Fibroblast of lung (primary cell): ENCODE measurements around the gene RAB43. TPM values are rescaled to one million over a fixed set of nuclear protein-coding genes. Genes with fewer than 3 reads are reported as not detected.

Experiments
- DNase-seq, 2 donors: peaks; one replicate each; pipeline versions ENCODE4 v3.0.0 to v3.0.0-alpha.2; 2010; ENCODE audit warnings: low read depth in 2 of 2
- H2AFZ ChIP-seq: 2 replicates; pipeline ENCODE4 v1.5.1; 2012; ENCODE audit warnings: low read length, control low read depth, inconsistent platforms
- H3K27ac ChIP-seq: 2 replicates; pipeline ENCODE4 v1.5.1; 2011; ENCODE audit warnings: low read length, control low read depth; ENCODE audit not compliant: insufficient read depth
- H3K27me3 ChIP-seq: 2 replicates; pipeline ENCODE4 v1.5.1; 2011; ENCODE audit warnings: mild to moderate bottlenecking, low read length; ENCODE audit not compliant: control insufficient read depth, insufficient read depth
- H3K36me3 ChIP-seq: 2 replicates; pipeline ENCODE4 v1.5.1; 2011; ENCODE audit warnings: low read length; ENCODE audit not compliant: control insufficient read depth, insufficient read depth
- H3K4me1 ChIP-seq: 2 replicates; pipeline ENCODE4 v1.5.1; 2011; ENCODE audit warnings: low read length; ENCODE audit not compliant: control insufficient read depth, insufficient read depth; ENCODE audit errors: extremely low read depth
- H3K4me2 ChIP-seq: 2 replicates; pipeline ENCODE4 v1.5.1; 2011; ENCODE audit warnings: low read length, control low read depth; ENCODE audit not compliant: insufficient read depth; ENCODE audit errors: extremely low read depth
- H3K4me3 ChIP-seq, 4 experiments: fragments of 200-600 bp in 1 of 4; sonication (generic) in 1 of 4; replicated peaks in 1 of 4; 2 replicates each; pipeline ENCODE4 v1.5.1; 2011 to 2016; ENCODE audit warnings: low read length in 4 of 4, low read depth in 3 of 4, mild to moderate bottlenecking in 3 of 4, control low read depth in 2 of 4, inconsistent platforms in 1 of 4, mixed read lengths in 1 of 4; ENCODE audit not compliant: insufficient read depth in 1 of 4; ENCODE audit errors: control extremely low read depth in 1 of 4
- H3K79me2 ChIP-seq: 2 replicates; pipeline ENCODE4 v1.5.1; 2012; ENCODE audit warnings: mild to moderate bottlenecking, low read length, inconsistent platforms; ENCODE audit not compliant: control insufficient read depth, insufficient read depth
- H3K9ac ChIP-seq: 2 replicates; pipeline ENCODE4 v1.5.1; 2011; ENCODE audit warnings: mild to moderate bottlenecking, low read length, control low read depth; ENCODE audit not compliant: insufficient read depth
- H3K9me3 ChIP-seq: 2 replicates; pipeline ENCODE4 v1.5.1; 2012; ENCODE audit warnings: low read depth, low read length; ENCODE audit not compliant: control insufficient read depth, insufficient read depth
- H4K20me1 ChIP-seq: 2 replicates; pipeline ENCODE4 v1.5.1; 2011; ENCODE audit warnings: low read length; ENCODE audit not compliant: control insufficient read depth, insufficient read depth; ENCODE audit errors: extremely low read depth
- CTCF ChIP-seq, 2 donors: IDR thresholded peaks in 1 of 2; conservative IDR thresholded peaks in 1 of 2; 1 replicate in 1 of 2; 2 replicates in 1 of 2; pipeline ENCODE4 v1.5.1; 2011 to 2012; ENCODE audit warnings: low read length in 2 of 2, control low read depth in 1 of 2, inconsistent platforms in 1 of 2, low read depth in 1 of 2, mild to moderate bottlenecking in 1 of 2
- EZH2 ChIP-seq: IDR thresholded peaks from 2 replicates; pipeline ENCODE4 v1.5.1; 2012; ENCODE audit warnings: low read length, control low read depth, mild to moderate bottlenecking; ENCODE audit errors: missing control alignments
- polyA plus RNA-seq, 2 donors: library from polyadenylated mRNA; depleted of rRNA in 1 of 2; stranded (reverse) in 1 of 2; unstranded in 1 of 2; fragments of >200 nt; gene quantifications; 2 replicates each; pipeline ENCODE4 v1.2.1, GENCODE V29; 2011 to 2012; ENCODE audit warnings: missing spikeins in 1 of 2
- total RNA-seq: library from RNA; depleted of rRNA; stranded (reverse); fragments of >200 nt; gene quantifications from 2 replicates; pipeline ENCODE4 v1.2.1, GENCODE V29; 2014

RAB43 gene
- total and polyA plus RNA-seq, 2 donors (not counting 1 experiment from before 2014, with no cell fraction given): 5.7 to 21.5 TPM

- no peak for DNase-seq
- Histone ChIP-seq H3K27ac (no peak overlapping the region), H3K4me3 (no peak overlapping the region), H3K9me3 (no peaks in the 10 kb centered on the region), H3K4me1 (no peaks in the 10 kb centered on the region), H3K4me2 (no peak overlapping the region), H3K27me3 (no peaks in the 10 kb centered on the region), H3K79me2 (no peaks in the 10 kb centered on the region), H4K20me1 (no peaks in the 10 kb centered on the region), H3K9ac (no peak overlapping the region), H3K36me3 (no peaks in the 10 kb centered on the region), H2AFZ (no peak overlapping the region)
- TF ChIP-seq CTCF (conservative IDR thresholded peaks at IDR 0.05 in 1 of 2, IDR thresholded peaks at IDR 0.05 in 1 of 2; ENCODE audit: low read depth in 1 of 2, low read length in 2 of 2) (no peak), EZH2 (no peak)
These were observed 39.6 kb downstream of the RAB43 start for GRCh38 chr3:129082026-129082425.

GRCh38 chr3:129081503-129081902 lies 40.1 kb downstream of the RAB43 start:
- Histone ChIP-seq H3K4me2 (no peak overlapping the region), H4K20me1 (no peaks in the 10 kb centered on the region), H2AFZ (no peak overlapping the region), H3K9ac (no peak overlapping the region), H3K4me1 (no peaks in the 10 kb centered on the region), H3K36me3 (no peaks in the 10 kb centered on the region), H3K4me3 (no peak overlapping the region), H3K27ac (no peak overlapping the region), H3K9me3 (no peaks in the 10 kb centered on the region), H3K27me3 (no peaks in the 10 kb centered on the region), H3K79me2 (no peaks in the 10 kb centered on the region)
- no peak for DNase-seq
- TF ChIP-seq CTCF (conservative IDR thresholded peaks at IDR 0.05 in 1 of 2, IDR thresholded peaks at IDR 0.05 in 1 of 2; ENCODE audit: low read depth in 1 of 2, low read length in 2 of 2) (no peak), EZH2 (no peak)

- Histone ChIP-seq H2AFZ (no peak overlapping the region), H3K4me2 (no peak overlapping the region), H3K36me3 (no peaks in the 10 kb centered on the region), H4K20me1 (no peaks in the 10 kb centered on the region), H3K4me1 (no peaks in the 10 kb centered on the region), H3K27me3 (no peaks in the 10 kb centered on the region), H3K9me3 (no peaks in the 10 kb centered on the region), H3K4me3 (no peak overlapping the region), H3K9ac (no peak overlapping the region), H3K79me2 (no peaks in the 10 kb centered on the region), H3K27ac (no peak overlapping the region)
- TF ChIP-seq EZH2: no peak
- TF ChIP-seq CTCF (conservative IDR thresholded peaks at IDR 0.05 in 1 of 2, IDR thresholded peaks at IDR 0.05 in 1 of 2; ENCODE audit: low read depth in 1 of 2, low read length in 2 of 2): no peak
- DNase-seq: no peak
These were observed 43.1 kb downstream of the RAB43 start for GRCh38 chr3:129078510-129078909.
